Lower leg skin (tissue), 3 donors: ENCODE measurements around the gene GPSM3.

Experiments used
- CTCF ChIP-seq, 3 donors: fragments of 450-650 bp; IDR thresholded peaks; one replicate each; pipeline ENCODE4 v1.5.1; 2016; ENCODE audit warnings: antibody characterized with exemption in 3 of 3, mild to moderate bottlenecking in 3 of 3, moderate library complexity in 2 of 3
- POLR2A ChIP-seq, 2 donors: fragments of 450-650 bp; IDR thresholded peaks; one replicate each; pipeline ENCODE4 v1.6.1; 2016 to 2017; ENCODE audit warnings: antibody characterized with exemption in 2 of 2, mild to moderate bottlenecking in 1 of 2, moderate library complexity in 1 of 2

- TF ChIP-seq CTCF (IDR thresholded peaks at IDR 0.05): no peak
- no peak for TF ChIP-seq POLR2A (IDR thresholded peaks at IDR 0.05)
Measured at GRCh38 chr6:32220021-32220420, 27.6 kb upstream of the GPSM3 start.
